BLaER1 (cell line): ENCODE data around the gene CMC1.
A peak's percentile ranks its signal among the peaks of the same experiment; 100 is the strongest.

ENCODE experiments used
- H3K27ac ChIP-seq: shearing (Covaris generic); formaldehyde crosslinking; 2 replicates; pipeline ENCODE4 v1.8.1; 2022
- H3K27me3 ChIP-seq: shearing (Covaris generic); formaldehyde crosslinking; 2 replicates; pipeline ENCODE4 v1.8.1; 2022
- H3K36me3 ChIP-seq: shearing (Covaris generic); formaldehyde crosslinking; 2 replicates; pipeline ENCODE4 v1.8.1; 2022
- H3K4me1 ChIP-seq: shearing (Covaris generic); formaldehyde crosslinking; 2 replicates; pipeline ENCODE4 v1.8.1; 2022
- H3K4me2 ChIP-seq: shearing (Covaris generic); formaldehyde crosslinking; 2 replicates; pipeline ENCODE4 v1.8.1; 2022
- H3K4me3 ChIP-seq: shearing (Covaris generic); formaldehyde crosslinking; 2 replicates; pipeline ENCODE4 v1.8.1; 2022
- H3K9ac ChIP-seq: shearing (Covaris generic); formaldehyde crosslinking; 2 replicates; pipeline ENCODE4 v1.8.1; 2022
- H3K9me3 ChIP-seq: shearing (Covaris generic); formaldehyde crosslinking; 2 replicates; pipeline ENCODE4 v1.8.1; 2022
- H4K20me1 ChIP-seq: shearing (Covaris generic); formaldehyde crosslinking; 2 replicates; pipeline ENCODE4 v1.8.1; 2022
- Cebpa-rat ChIP-seq: shearing (Covaris generic); IDR thresholded peaks from 2 replicates; pipeline ENCODE4 v1.8.1; 2022

The CMC1 gene

DNA sequence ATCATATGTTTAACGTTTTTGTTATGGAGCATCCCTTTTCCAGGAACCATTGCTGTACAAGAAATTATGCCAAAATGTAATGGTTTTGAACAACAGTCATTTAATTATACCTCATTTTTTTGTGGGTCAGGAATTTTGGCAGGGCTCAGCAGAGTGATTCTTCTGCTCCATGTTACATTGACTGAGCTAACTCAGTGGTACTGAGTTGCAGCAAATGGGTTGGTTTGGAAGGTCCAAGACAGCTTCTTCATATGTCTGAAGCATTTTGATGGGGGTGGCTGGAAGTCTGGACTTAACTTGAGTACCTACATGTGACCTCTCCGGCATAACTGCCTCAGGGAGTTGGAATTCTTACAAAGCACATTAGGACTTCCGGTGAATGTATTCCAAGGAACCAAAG, 26.0 kb upstream of the CMC1 start:
- no peak for TF ChIP-seq Cebpa-rat
- H3K36me3 ChIP-seq, result peaks cover 18% of the 10 kb centered on the region; the same call in 1 of the 2 replicates
- peaks cover 45% of the 10 kb centered on the region for H3K4me1 ChIP-seq
- no peak overlapping the region for H3K9ac ChIP-seq
- no peaks in the 10 kb centered on the region for H3K27me3 ChIP-seq
- H4K20me1 ChIP-seq, result no peaks in the 10 kb centered on the region
- H3K4me2 ChIP-seq, result no peak overlapping the region
- H3K27ac ChIP-seq, result no peak overlapping the region
- peaks cover 54% of the 10 kb centered on the region for H3K9me3 ChIP-seq
- H3K4me3 ChIP-seq, result no peak overlapping the region

DNA sequence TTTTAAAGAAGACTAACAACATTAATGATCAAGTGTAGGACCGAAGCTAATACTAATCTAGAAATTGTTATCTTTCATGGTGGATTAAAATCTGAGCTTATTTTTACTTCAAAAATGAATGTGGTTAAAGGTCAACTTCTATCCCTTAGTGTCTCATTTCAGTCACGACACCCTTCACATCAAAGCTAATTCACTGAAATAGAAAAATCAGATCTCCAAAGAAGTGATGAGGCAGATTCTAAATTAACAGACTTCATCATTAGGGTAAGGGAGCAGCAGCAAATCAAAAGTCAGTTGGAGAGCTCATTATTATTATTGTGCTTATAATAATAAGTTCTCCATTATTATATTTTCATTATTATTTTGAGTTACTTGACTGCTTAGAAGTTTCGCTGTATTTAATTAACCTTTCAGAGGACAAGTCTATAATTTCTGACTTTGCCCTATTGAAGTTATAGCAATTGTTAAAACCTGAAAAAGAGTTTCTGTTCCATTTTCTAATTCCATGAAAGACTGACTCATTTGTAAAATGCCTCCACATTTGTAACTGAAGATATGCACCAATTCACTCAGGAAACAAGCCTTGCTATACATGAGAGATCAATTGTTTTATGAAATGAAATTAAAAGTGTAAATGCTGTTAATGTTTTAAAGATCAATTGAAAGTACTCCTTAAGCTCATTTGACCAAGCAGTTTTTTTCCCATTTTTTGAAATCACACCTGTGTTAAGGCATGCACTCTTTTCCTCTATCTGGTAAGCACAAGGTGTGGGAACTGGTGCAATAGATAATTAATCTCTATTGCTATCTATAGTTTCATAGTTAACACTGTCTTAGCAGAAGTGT, 23.1 kb upstream of the CMC1 start:
- peak overlapping the region; percentile 52 for H3K4me2 ChIP-seq
- no peak overlapping the region for H3K9ac ChIP-seq
- no peak overlapping the region; the same call in 1 of the 2 replicates for H3K27ac ChIP-seq
- H4K20me1 ChIP-seq, result no peaks in the 10 kb centered on the region
- H3K9me3 ChIP-seq, result peaks cover 53% of the 10 kb centered on the region
- peaks cover 15% of the 10 kb centered on the region; the same call in 1 of the 2 replicates for H3K36me3 ChIP-seq
- peaks cover 43% of the 10 kb centered on the region for H3K4me1 ChIP-seq
- no peaks in the 10 kb centered on the region for H3K27me3 ChIP-seq
- H3K4me3 ChIP-seq, result no peak overlapping the region
- TF ChIP-seq Cebpa-rat, result no peak

DNA sequence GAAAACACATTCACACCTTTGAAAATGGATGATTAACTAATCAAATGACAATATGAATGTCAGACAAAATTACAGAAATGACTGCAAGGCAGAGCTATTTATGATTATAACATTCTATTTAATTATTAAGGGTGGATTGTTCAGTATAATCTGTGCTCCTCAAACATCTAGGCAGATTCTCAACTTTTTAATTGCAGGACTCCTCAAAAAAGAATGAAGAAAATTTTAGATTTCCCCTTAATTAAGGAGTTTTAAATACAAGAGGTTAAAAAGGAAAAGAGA, 22.6 kb upstream of the CMC1 start:
- H3K4me3 ChIP-seq, result no peak overlapping the region
- H3K4me2 ChIP-seq, result peak overlapping the region; percentile 52
- peaks cover 47% of the 10 kb centered on the region for H3K9me3 ChIP-seq
- H3K36me3 ChIP-seq, result peaks cover 9% of the 10 kb centered on the region; the same call in 1 of the 2 replicates
- H3K27ac ChIP-seq, result no peak overlapping the region
- TF ChIP-seq Cebpa-rat, result no peak
- H3K4me1 ChIP-seq, result peaks cover 48% of the 10 kb centered on the region
- no peaks in the 10 kb centered on the region for H3K27me3 ChIP-seq
- no peak overlapping the region for H3K9ac ChIP-seq
- no peaks in the 10 kb centered on the region for H4K20me1 ChIP-seq

DNA sequence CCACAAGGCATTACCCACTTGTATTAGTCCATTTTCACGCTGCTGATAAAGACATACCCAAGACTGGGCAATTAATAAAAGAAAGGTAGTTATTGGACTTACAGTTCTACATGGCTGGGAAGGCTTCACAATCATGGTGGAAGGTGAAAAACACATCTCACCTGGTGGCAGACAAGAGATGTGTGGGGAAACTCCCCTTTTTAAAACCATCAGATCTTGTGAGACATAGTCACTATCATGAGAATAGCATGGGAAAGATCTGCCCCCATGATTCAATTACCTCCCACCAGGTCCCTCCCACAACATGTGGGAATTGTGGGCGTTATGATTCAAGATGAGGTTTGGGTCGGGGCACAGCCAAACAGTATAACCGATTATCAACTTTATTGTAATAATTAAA, 17.0 kb upstream of the CMC1 start:
- Histone ChIP-seq H3K36me3 (no peaks in the 10 kb centered on the region; the same call in 1 of the 2 replicates), H3K4me1 (peaks cover 40% of the 10 kb centered on the region), H3K9ac (no peak overlapping the region; the same call in 1 of the 2 replicates), H4K20me1 (no peaks in the 10 kb centered on the region), H3K27ac (peak overlapping the region; percentile 19; the same call in 1 of the 2 replicates), H3K9me3 (peaks cover 35% of the 10 kb centered on the region), H3K27me3 (no peaks in the 10 kb centered on the region), H3K4me2 (peak overlapping the region; percentile 55), H3K4me3 (peak overlapping the region; percentile 0; the same call in 1 of the 2 replicates)
- TF ChIP-seq Cebpa-rat, result no peak

DNA sequence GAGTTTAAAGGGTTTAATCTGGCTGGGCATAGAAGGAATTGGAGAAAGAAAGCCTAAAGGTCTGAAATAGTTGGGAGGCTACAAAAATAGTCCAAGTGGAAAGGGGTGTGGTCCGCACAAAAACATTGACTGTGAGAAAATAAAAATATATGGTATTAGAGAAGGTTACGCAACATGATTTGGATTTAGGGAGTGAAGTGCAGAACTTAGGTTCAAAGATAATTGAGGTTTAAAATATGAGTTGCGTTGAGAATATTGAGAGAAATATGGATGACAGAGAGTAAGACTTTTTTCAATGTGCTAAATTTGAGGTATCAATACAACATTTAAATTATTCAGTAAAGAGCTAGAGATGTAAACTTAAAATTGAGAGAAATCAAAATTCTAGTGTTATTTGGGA, 15.4 kb upstream of the CMC1 start:
- peak; percentile 50; the same call in 1 of the 2 replicates for TF ChIP-seq Cebpa-rat
- Histone ChIP-seq H3K36me3 (no peaks in the 10 kb centered on the region), H4K20me1 (no peaks in the 10 kb centered on the region)

DNA sequence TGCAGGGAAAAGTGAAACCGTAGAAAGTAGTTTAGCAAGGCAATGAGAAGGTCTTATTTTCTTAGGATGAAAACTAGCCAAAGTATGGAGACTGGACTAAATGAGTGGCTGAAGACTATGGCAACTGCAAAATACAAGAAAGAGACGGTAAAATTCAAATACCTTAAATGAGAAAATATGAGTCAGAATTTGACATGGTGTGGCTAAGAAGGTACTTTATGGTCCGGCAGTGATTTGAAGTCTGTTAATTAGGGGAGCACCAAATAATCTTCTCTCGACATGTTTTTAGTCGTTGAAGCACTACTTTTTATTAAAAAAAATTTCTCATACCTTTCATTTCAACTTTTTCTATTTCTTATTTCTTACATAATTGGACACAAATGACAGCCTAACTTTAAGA, 12.8 kb upstream of the CMC1 start:
- Histone ChIP-seq H3K4me2 (no peak overlapping the region), H3K27ac (no peak overlapping the region), H3K4me1 (peaks cover 28% of the 10 kb centered on the region), H3K9me3 (peaks cover 24% of the 10 kb centered on the region), H3K27me3 (no peaks in the 10 kb centered on the region), H3K4me3 (no peak overlapping the region), H4K20me1 (no peaks in the 10 kb centered on the region), H3K36me3 (no peaks in the 10 kb centered on the region), H3K9ac (no peak overlapping the region)
- TF ChIP-seq Cebpa-rat, result no peak

More for the DNA sequence above, 15.4 kb upstream of the CMC1 start:
- H3K4me3 ChIP-seq, result no peak overlapping the region
- no peak overlapping the region for H3K4me2 ChIP-seq
- no peak overlapping the region for H3K27ac ChIP-seq
- H3K9ac ChIP-seq, result no peak overlapping the region
- H3K27me3 ChIP-seq, result no peaks in the 10 kb centered on the region
- H3K9me3 ChIP-seq, result peaks cover 24% of the 10 kb centered on the region
- peaks cover 45% of the 10 kb centered on the region for H3K4me1 ChIP-seq

DNA sequence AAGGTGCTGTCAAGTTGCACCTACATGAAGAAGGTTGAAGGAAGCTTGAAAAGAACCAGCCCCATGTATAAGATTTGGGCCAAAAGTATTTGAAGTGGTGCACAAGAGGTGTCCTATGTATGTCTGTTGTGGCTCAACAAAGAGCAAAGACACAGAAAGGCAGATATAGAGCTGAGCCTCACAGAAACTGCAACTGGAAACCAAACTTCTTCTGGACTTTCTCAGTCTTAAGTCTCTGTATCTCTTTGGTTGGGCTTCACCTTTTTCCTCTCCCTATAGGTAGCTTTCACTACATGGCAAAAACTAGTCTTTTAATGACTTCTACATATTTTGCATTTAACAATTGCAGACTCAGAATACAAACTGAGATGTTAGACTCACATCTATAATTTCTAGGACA, 8.8 kb upstream of the CMC1 start:
- H3K36me3 ChIP-seq, result no peaks in the 10 kb centered on the region
- H3K4me1 ChIP-seq, result peaks cover 7% of the 10 kb centered on the region
- H3K27ac ChIP-seq, result no peak overlapping the region
- H4K20me1 ChIP-seq, result no peaks in the 10 kb centered on the region
- H3K27me3 ChIP-seq, result no peaks in the 10 kb centered on the region
- H3K9ac ChIP-seq, result no peak overlapping the region
- TF ChIP-seq Cebpa-rat, result no peak
- no peak overlapping the region for H3K4me2 ChIP-seq
- H3K9me3 ChIP-seq, result peaks cover 8% of the 10 kb centered on the region; the same call in 1 of the 2 replicates
- H3K4me3 ChIP-seq, result no peak overlapping the region

DNA sequence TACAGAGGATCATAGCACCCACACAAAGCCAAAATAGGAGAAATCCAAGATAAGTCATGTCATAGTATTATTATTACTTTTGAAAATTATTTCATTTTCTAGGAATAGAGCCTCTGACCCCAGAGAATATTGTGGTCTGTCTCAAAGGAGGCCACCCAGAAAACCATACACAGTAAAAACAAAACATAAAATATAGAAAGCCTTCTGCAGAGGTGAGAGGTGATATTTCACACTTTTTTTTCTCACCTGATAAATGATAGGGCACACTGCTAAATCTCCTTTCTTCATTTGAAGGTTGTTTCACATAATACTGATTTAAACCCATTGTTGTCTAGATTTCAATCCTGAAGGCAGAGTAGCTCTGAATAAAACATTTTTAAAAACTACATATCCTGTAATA, 7.0 kb upstream of the CMC1 start:
- Histone ChIP-seq H3K4me3 (no peak overlapping the region), H3K4me1 (0 out of 2 replicates have a peak, but pooled peaks cover 5% of the 10 kb centered on the region), H3K9ac (no peak overlapping the region), H3K27ac (no peak overlapping the region), H3K27me3 (no peaks in the 10 kb centered on the region), H3K4me2 (no peak overlapping the region), H3K36me3 (no peaks in the 10 kb centered on the region), H4K20me1 (no peaks in the 10 kb centered on the region), H3K9me3 (no peaks in the 10 kb centered on the region)
- TF ChIP-seq Cebpa-rat, result no peak

DNA sequence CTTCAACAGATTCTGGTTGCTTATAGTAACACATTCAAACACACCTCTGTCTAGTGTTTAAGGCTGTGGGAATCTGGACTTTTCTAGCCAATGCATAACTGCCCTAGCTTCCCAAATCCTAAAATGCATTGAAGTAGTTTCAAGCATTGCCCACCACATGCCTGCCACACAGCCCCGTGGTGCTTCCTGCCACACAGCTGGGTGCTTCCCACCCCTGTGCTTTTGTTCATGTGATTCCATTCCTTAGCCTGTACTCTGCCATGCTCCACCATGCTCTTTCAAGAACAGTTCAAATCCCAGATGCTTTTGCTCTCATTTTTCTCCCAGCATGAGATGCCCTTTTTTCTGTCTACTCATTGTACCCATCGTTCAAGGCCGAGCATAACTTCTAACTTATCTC, 2.3 kb upstream of the CMC1 start:
- H3K4me1 ChIP-seq, result peaks cover 28% of the 10 kb centered on the region
- H3K36me3 ChIP-seq, result no peaks in the 10 kb centered on the region
- no peak for TF ChIP-seq Cebpa-rat
- no peaks in the 10 kb centered on the region for H4K20me1 ChIP-seq
- no peak overlapping the region for H3K9ac ChIP-seq
- peaks cover 7% of the 10 kb centered on the region; the same call in 1 of the 2 replicates for H3K9me3 ChIP-seq
- H3K4me2 ChIP-seq, result no peak overlapping the region
- H3K27ac ChIP-seq, result no peak overlapping the region
- no peaks in the 10 kb centered on the region for H3K27me3 ChIP-seq
- no peak overlapping the region for H3K4me3 ChIP-seq

DNA sequence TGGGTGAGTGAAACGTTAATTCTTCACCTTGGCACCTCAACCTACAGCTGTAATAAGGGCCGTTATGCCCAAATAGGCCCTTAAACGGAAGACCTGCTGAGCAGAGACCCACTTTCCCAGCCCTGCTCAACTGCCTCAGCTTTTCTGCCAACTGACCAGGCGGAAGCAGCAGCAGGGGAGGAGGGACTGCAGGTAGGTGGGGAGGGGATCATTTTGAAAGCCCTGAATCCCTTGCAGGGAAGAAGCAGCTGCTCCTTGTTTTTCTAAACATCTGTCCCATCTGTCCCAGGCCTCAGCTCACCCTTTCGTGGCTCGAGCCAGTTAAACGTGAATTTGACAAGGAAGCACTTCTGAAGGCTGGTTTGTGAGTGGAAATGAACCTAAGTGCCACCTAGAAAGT, 978 bp upstream of the CMC1 start:
- TF ChIP-seq Cebpa-rat, result no peak
- peak overlapping the region; percentile 88; the same call in 1 of the 2 replicates for H3K27ac ChIP-seq
- no peaks in the 10 kb centered on the region for H3K27me3 ChIP-seq
- peak overlapping the region; percentile 85 for H3K4me3 ChIP-seq
- H4K20me1 ChIP-seq, result no peaks in the 10 kb centered on the region
- peak overlapping the region; percentile 90 for H3K4me2 ChIP-seq
- H3K36me3 ChIP-seq, result 0 out of 2 replicates have a peak, but pooled peaks cover 2% of the 10 kb centered on the region
- H3K9me3 ChIP-seq, result peaks cover 13% of the 10 kb centered on the region; the same call in 1 of the 2 replicates
- H3K4me1 ChIP-seq, result peaks cover 32% of the 10 kb centered on the region
- H3K9ac ChIP-seq, result peak overlapping the region; percentile 88; the same call in 1 of the 2 replicates
